Esophagus mucosa (tissue), 1 donor: ENCODE results near the gene LRBA. TPM values are rescaled to one million over a fixed set of nuclear protein-coding genes. Genes with fewer than 3 reads are reported as not detected.
A peak's percentile ranks its signal among the peaks of the same experiment; 100 is the strongest.
"Not testable (repeated sequence)": the region's sequence is repeated elsewhere in the genome, so short reads cannot be mapped to it uniquely, and the experiment has no call there.

Experiments used
- ATAC-seq: fragments of 200-7000 bp; cut with Tn5 transposase; one replicate; pipeline ENCODE4 v1.9.1; 2020
- total RNA-seq: library from RNA; stranded (reverse); gene quantifications from one replicate; pipeline ENCODE4 v1.2.4, GENCODE V29; 2023
- donor health status: DM: yes; HTN: yes; CAD: no.

Gene LRBA
- total RNA-seq, 1 donor from 2014 or later: 41.1 TPM

DNA sequence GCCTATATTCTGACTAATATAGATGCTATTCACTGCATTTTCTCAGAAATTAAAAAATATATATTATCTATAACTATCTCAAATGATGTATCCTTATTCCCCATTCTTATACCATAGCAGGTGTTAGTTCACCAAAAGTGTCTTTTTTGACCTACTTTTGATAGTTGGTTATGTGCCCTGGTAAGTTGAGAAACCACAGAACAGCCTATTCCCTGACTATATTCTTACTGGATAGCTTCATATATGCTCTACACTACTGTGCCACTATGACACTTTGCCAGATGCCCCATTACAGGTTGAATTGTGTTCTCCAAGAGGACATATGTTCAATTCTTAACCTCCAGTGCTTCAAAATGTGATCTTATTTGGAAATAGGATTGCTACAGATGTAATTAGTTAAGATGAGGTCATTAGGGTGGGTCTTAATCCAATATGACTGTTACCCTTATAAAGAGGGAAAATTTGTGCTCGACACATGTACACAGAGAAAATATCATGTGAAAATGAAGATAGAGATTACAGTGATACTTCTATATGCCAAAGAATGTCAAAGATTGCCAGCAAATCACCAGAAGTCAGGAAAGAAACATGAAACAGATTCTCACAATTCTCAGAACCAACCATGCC, 76.1 kb downstream of the LRBA start:
- no peak for ATAC-seq

DNA sequence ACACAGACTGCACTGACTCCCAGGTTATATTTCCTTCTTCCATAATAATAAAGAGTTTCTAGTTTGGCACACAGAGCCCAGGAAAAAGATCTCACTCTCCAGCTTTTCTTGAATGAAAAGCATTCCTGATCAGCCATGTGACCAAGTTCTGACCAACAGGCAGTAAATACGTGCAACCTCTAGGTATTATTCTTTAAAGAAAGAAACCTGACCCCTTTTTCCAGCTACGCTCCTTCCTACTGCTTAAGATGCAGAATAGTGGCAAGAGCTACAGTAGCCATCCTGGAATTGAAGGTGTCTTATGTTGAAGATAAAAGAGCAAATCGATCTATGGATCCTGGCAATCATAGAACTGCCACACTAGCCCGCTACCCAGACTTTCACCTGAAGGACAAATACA, 76.7 kb downstream of the LRBA start:
- no peak for ATAC-seq

DNA sequence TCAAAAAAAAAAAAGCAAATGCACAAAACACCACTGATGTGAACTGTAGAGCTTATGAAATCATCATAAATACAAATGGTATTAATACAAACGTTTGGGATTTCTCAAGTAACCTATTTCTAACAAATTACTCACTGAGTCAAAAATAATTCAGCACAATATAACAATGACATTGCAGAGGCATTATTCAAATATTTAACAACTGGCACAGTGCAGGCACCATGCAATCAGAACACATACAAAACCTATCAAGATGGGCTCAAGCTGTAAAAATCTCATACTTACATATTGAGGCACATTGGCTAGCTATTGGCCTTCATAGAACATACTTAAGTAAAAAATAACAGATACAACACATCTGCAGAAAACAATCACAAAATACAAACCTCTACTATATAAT, 81.1 kb downstream of the LRBA start:
- ATAC-seq: no peak

DNA sequence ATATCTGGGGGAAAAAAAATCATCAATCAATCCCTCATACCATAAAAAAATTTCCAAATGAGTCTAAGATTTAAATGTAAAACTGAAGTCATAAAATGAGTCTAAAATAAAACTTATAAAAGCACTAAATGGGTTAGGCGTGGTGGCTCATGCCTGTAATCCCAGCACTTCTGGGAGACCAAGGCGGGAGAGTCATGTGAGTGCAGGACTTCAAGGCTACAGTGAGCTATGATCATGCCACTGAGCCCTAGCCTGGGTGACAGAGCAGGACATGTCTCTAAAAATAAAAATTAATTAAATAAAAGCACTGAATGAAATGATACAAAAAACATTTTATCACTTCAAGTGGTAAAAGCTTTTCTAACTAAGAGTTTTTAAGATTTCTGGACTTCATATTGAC, 83.3 kb downstream of the LRBA start:
- no peak for ATAC-seq

- ATAC-seq: no peak
These were observed 84.1 kb downstream of the LRBA start for GRCh38 chr4:150931005-150931404.

DNA sequence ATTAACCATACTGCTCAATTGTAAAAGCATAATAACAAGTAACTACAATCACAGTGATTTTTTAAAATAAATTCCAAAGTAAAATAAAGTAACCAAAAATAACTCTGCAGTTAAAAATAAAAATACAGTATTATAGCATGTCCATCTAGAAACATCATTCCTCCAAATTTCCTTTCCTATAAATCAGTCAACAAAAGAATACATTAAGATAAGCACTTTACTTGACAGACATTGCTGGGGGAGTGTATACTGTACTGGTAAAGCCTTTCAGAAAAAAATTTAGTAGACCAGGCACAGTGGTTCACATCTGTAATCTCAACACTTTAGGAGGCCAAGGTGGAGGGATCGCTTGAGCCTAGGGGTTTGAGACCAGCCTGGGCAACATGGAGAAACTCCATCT, 91.1 kb downstream of the LRBA start:
- no peak for ATAC-seq

- ATAC-seq: peak; percentile 60
These were observed 93.6 kb downstream of the LRBA start for GRCh38 chr4:150921486-150921885.

- not testable (repeated sequence) for ATAC-seq
These were observed 96.5 kb downstream of the LRBA start for GRCh38 chr4:150918562-150918961.

DNA sequence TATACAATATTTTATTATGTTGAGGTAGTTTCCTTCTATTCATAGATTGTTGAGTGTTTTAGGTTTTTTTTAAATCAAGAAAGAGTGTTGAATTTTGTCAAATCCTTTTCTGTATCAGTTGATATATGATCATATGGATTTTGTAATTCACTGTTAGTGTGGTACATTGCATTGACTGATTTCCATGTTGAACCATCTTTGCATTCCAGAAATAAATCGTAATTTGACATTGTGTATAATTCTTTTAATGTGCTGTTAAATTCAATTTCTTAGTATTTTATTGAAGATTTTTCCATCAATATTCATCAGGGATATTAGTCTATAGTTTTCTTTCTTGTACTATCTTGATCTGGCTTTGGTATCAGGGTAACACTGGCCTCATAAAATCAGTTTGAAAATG, 103.8 kb downstream of the LRBA start:
- ATAC-seq: no peak

DNA sequence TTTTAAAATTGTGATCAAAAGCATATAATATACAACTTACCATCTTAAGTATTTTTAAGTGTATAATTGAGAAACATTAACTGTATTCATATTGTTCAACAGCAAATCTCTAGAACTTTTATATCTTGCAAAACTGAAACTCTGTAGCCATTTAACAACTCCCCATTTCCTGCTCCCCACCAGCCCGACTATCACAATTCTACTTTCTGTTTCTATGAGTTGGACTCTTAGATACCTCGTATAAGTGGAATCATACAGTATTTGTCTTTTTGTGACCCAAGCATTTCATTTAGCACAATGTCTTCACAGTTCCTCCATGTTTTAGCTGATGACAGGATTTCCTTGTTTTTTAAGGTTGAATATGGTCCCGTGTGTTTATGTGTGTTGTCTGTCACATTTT, 106.0 kb downstream of the LRBA start:
- no peak for ATAC-seq

GRCh38 chr4:150906987-150907633, 108.0 kb downstream of the LRBA start:
- no peak for ATAC-seq

DNA sequence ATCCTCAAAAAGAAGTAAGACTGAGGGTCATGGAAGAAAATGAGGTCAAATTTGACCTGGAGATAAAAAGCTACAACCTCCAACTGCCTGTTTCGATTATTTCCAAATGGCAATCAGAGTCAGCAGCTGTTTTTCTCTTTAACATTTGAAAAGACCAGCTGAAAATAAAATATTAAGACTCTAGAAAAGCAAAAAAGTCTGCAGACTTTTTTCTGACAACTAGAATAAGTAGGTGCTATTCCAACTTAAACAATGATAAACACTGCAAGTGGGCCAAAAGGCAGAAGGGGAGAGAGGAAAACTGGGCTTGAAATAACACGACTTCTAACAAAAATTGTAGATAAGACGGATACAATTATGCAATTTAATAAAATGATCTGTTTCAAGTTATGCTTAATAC, 110.4 kb downstream of the LRBA start:
- ATAC-seq: no peak

GRCh38 chr4:150903603-150904002, 111.5 kb downstream of the LRBA start:
- ATAC-seq: no peak

GRCh38 chr4:150896497-150896896, 118.6 kb downstream of the LRBA start:
- ATAC-seq: no peak

DNA sequence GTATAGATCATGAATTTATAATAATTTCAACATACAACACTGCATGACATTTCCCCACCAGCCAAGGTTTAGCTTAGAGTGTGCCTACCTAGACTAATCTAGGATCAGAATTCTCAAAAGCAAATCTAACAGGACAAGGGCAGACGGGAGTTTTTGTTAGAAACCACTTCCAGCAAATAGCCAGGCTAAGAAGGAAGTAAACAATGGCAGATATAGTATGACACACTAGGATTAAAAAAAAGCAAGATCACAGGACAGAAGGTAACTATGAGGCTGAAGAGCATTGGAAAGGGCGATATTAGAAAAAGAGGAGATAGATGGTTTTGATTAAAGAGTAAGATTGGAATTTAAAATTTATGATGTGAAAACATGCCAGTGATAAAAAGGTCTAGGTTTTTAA, 124.8 kb downstream of the LRBA start:
- ATAC-seq: peak; percentile 44

- ATAC-seq: no peak
These were observed 125.8 kb downstream of the LRBA start for GRCh38 chr4:150889306-150889705.

- ATAC-seq: no peak
These were observed 126.5 kb downstream of the LRBA start for GRCh38 chr4:150888625-150889024.

GRCh38 chr4:150888217-150888616, 126.9 kb downstream of the LRBA start:
- no peak for ATAC-seq

DNA sequence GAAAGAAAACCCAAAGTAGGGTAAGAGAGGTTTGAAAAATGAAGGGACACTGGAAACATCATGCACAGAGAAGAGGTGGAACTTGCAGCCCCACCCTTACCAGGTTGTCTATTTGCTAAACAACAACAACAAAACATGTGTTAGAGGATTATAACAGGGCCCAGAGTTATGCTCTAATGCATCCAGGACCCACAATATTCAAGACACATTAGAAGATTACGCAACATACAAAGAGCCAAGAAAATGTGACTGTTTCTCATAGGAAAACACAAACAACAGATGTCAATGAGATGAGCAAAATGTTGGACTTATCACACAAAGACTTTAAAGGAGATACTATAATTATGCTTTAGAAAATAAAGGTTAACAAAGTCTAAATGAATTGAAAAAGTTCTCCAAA, 128.5 kb downstream of the LRBA start:
- no peak for ATAC-seq

GRCh38 chr4:150884625-150885024, 130.5 kb downstream of the LRBA start:
- ATAC-seq: no peak

GRCh38 chr4:150875367-150875766, 139.7 kb downstream of the LRBA start:
- ATAC-seq: no peak

- peak; percentile 60 for ATAC-seq
These were observed 140.5 kb downstream of the LRBA start for GRCh38 chr4:150874338-150875226.

GRCh38 chr4:150867148-150867547, 147.9 kb downstream of the LRBA start:
- peak; percentile 80 for ATAC-seq

DNA sequence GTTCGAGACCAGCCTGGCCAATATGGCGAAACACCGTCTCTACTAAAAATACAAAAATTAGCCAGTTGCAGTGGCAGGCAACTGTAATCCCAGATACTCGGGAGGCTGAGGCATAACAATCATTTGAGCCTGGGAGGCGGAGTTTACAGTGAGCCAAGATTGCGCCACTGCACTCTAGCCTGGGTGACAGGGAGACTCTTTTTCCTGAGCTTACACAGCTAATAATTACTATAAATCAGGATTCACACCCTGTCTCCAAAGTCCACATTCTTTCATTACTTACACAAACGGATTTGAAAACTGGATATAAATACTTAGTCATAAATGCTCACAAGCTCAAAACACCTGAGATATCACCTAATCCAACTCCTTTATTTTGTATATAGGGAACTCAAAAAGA, 151.6 kb downstream of the LRBA start:
- peak; percentile 64 for ATAC-seq
